DOHH2 (cell line): ENCODE data around the gene SLC30A4.

Experiments used
- CTCF ChIP-seq: fragments of 200-600 bp; sonication (generic); IDR thresholded peaks from one replicate; pipeline ENCODE4 v1.5.1; 2014; ENCODE audit warnings: antibody characterized with exemption, mild to moderate bottlenecking, low read depth, low read length; ENCODE audit not compliant: poor library complexity, severe bottlenecking
- EZH2phosphoT487 ChIP-seq: fragments of 200-600 bp; sonication (generic); IDR thresholded peaks from 2 replicates; pipeline ENCODE4 v1.6.1; 2017; ENCODE audit warnings: borderline replicate concordance, mild to moderate bottlenecking, antibody characterized with exemption, low read length, moderate library complexity, mixed read lengths

- TF ChIP-seq CTCF (no peak), EZH2phosphoT487 (no peak)
Measured at GRCh38 chr15:45449916-45450867, 72.4 kb downstream of the SLC30A4 start.
